Measurements from ENCODE around the gene GRID1.

The GRID1 gene

GRCh38 chr10:85902051-85902450, 464.5 kb downstream of the GRID1 start:
- no peak for DNase-seq

- no peak for DNase-seq
These were observed 465.0 kb downstream of the GRID1 start for GRCh38 chr10:85901599-85901998.

- DNase-seq, result no peak
These were observed 466.1 kb downstream of the GRID1 start for GRCh38 chr10:85900487-85900886.

GRCh38 chr10:85900061-85900460, 466.5 kb downstream of the GRID1 start:
- no peak for DNase-seq

GRCh38 chr10:85891472-85891871, 475.1 kb downstream of the GRID1 start:
- DNase-seq, result no peak

- no peak for DNase-seq
These were observed 478.0 kb downstream of the GRID1 start for GRCh38 chr10:85888559-85888958.

- no peak for DNase-seq
These were observed 478.6 kb downstream of the GRID1 start for GRCh38 chr10:85888004-85888403.

- no peak for DNase-seq
These were observed 492.4 kb downstream of the GRID1 start for GRCh38 chr10:85874208-85874607.

- DNase-seq, result no peak
These were observed 493.5 kb downstream of the GRID1 start for GRCh38 chr10:85873063-85873462.

GRCh38 chr10:85868627-85869499, 497.7 kb downstream of the GRID1 start:
- no peak for DNase-seq

GRCh38 chr10:85864868-85865526, 501.6 kb downstream of the GRID1 start:
- DNase-seq, result no peak

- no peak for DNase-seq
These were observed 502.4 kb downstream of the GRID1 start for GRCh38 chr10:85864173-85864549.

- DNase-seq, result no peak
These were observed 503.1 kb downstream of the GRID1 start for GRCh38 chr10:85863301-85864172.

- DNase-seq, result no peak
These were observed 503.8 kb downstream of the GRID1 start for GRCh38 chr10:85862771-85863170.

GRCh38 chr10:85861513-85862197, 504.9 kb downstream of the GRID1 start:
- DNase-seq, result no peak

GRCh38 chr10:85859859-85860258, 506.7 kb downstream of the GRID1 start:
- DNase-seq, result no peak

GRCh38 chr10:85858776-85859515, 507.6 kb downstream of the GRID1 start:
- DNase-seq, result no peak

- no peak for DNase-seq
These were observed 508.8 kb downstream of the GRID1 start for GRCh38 chr10:85857791-85858190.

GRCh38 chr10:85857305-85857704, 509.3 kb downstream of the GRID1 start:
- no peak for DNase-seq

- no peak for DNase-seq
These were observed 514.7 kb downstream of the GRID1 start for GRCh38 chr10:85851934-85852333.

GRCh38 chr10:85851325-85851724, 515.3 kb downstream of the GRID1 start:
- DNase-seq, result no peak

- DNase-seq, result no peak
These were observed 515.9 kb downstream of the GRID1 start for GRCh38 chr10:85850736-85851135.

Data from activated T-cell treated with anti-CD3 and anti-CD28 coated beads, Interleukin-2, amount 50 U/mL, for 1 hour (primary cell).